Measurements from ENCODE around the gene FAM177A1. TPM values are rescaled to one million over a fixed set of nuclear protein-coding genes. Genes with fewer than 3 reads are reported as not detected.

FAM177A1 gene
- total and polyA plus RNA-seq, 2 of the 13 experiments (the other 11 are each of a cell fraction or from before 2014, with no cell fraction given), result 72.9 to 119 TPM

DNA sequence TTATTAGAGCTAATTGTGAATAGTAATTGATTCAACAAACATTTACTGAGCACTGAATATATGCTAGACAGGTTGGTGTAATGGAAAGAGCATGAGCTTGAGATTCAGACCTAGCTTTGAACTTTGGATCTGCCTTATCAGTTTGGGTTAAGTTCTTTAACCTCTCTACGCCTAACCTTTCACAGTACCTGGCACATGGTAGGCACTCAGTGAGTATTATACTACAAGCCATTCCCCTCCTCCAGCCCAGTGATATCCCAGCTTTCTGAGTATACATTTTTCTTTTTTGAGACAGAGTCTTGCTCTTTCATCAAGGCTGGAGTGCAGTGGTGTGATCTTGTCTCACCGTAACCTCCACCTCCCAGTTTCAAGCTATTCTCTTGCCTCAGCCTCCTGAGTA, 32.0 kb downstream of the FAM177A1 start (continued):
- TF ChIP-seq ARID5B (CRISPR knock-in tag; IDR thresholded peaks at IDR 0.05) (peak; percentile 73), TBL1XR1 (IDR thresholded peaks at IDR 0.05; ENCODE audit: borderline replicate concordance, low read length, partially characterized antibody) (peak; percentile 55), SMYD3 (CRISPR knock-in tag; IDR thresholded peaks at IDR 0.05) (peak; percentile 69; the same call in 1 of the 2 replicates), ZNF704 (CRISPR knock-in tag; IDR thresholded peaks at IDR 0.05; ENCODE audit: borderline replicate concordance) (no peak), ZNF34 (CRISPR knock-in tag; IDR thresholded peaks at IDR 0.05; ENCODE audit: borderline replicate concordance) (no peak), ZNF232 (CRISPR knock-in tag; IDR thresholded peaks at IDR 0.05; ENCODE audit: borderline replicate concordance) (no peak), ZNF292 (CRISPR knock-in tag; IDR thresholded peaks at IDR 0.05; ENCODE audit: borderline replicate concordance, low read depth) (0 out of 2 replicates have a peak, but pooled peaks have one; percentile 37), ZNF333 (CRISPR knock-in tag; IDR thresholded peaks at IDR 0.05; ENCODE audit: borderline replicate concordance) (no peak), ZMYM2 (CRISPR knock-in tag; IDR thresholded peaks at IDR 0.05) (peak; percentile 34; the same call in 1 of the 2 replicates), THYN1 (CRISPR knock-in tag; IDR thresholded peaks at IDR 0.05; ENCODE audit: borderline replicate concordance, low read depth) (no peak), ZNF557 (CRISPR knock-in tag; IDR thresholded peaks at IDR 0.05) (peak; percentile 69; the same call in 1 of the 2 replicates), HDAC1 (CRISPR knock-in tag; IDR thresholded peaks at IDR 0.05) (peak; percentile 39; the same call in 1 of the 2 replicates), ZFP37 (CRISPR knock-in tag; IDR thresholded peaks at IDR 0.05; ENCODE audit: borderline replicate concordance) (no peak), CCAR2 (optimal IDR thresholded peaks at IDR 0.05; ENCODE audit: low read depth, low read length) (no peak), ZBTB20 (CRISPR knock-in tag; IDR thresholded peaks at IDR 0.05; ENCODE audit: borderline replicate concordance, low read depth) (peak; percentile 44; the same call in 1 of the 2 replicates), RXRB (CRISPR knock-in tag; IDR thresholded peaks at IDR 0.05; ENCODE audit: borderline replicate concordance) (peak; percentile 67), HMG20B (CRISPR knock-in tag; conservative IDR thresholded peaks at IDR 0.05) (no peak), E2F5 (CRISPR knock-in tag; conservative IDR thresholded peaks at IDR 0.05) (no peak), MATR3 (CRISPR knock-in tag; IDR thresholded peaks at IDR 0.05) (no peak)
- TF ChIP-seq, protein P1, sequence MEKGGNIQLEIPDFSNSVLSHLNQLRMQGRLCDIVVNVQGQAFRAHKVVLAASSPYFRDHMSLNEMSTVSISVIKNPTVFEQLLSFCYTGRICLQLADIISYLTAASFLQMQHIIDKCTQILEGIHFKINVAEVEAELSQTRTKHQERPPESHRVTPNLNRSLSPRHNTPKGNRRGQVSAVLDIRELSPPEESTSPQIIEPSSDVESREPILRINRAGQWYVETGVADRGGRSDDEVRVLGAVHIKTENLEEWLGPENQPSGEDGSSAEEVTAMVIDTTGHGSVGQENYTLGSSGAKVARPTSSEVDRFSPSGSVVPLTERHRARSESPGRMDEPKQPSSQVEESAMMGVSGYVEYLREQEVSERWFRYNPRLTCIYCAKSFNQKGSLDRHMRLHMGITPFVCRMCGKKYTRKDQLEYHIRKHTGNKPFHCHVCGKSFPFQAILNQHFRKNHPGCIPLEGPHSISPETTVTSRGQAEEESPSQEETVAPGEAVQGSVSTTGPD (CRISPR knock-in tag; IDR thresholded peaks at IDR 0.05), result no peak
- TF ChIP-seq, protein P2, sequence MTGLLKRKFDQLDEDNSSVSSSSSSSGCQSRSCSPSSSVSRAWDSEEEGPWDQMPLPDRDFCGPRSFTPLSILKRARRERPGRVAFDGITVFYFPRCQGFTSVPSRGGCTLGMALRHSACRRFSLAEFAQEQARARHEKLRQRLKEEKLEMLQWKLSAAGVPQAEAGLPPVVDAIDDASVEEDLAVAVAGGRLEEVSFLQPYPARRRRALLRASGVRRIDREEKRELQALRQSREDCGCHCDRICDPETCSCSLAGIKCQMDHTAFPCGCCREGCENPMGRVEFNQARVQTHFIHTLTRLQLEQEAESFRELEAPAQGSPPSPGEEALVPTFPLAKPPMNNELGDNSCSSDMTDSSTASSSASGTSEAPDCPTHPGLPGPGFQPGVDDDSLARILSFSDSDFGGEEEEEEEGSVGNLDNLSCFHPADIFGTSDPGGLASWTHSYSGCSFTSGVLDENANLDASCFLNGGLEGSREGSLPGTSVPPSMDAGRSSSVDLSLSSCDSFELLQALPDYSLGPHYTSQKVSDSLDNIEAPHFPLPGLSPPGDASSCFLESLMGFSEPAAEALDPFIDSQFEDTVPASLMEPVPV (CRISPR knock-in tag; IDR thresholded peaks at IDR 0.05), result 0 out of 2 replicates have a peak, but pooled peaks have one; percentile 16
